Hypothalamus (tissue), 51 donors: ENCODE measurements around the gene SOBP.

Experiments used
- DNase-seq, 51 donors: peaks; one replicate each; lab custom pipeline; 2025; lab: John Stamatoyannopoulos, UW

SOBP gene

DNA sequence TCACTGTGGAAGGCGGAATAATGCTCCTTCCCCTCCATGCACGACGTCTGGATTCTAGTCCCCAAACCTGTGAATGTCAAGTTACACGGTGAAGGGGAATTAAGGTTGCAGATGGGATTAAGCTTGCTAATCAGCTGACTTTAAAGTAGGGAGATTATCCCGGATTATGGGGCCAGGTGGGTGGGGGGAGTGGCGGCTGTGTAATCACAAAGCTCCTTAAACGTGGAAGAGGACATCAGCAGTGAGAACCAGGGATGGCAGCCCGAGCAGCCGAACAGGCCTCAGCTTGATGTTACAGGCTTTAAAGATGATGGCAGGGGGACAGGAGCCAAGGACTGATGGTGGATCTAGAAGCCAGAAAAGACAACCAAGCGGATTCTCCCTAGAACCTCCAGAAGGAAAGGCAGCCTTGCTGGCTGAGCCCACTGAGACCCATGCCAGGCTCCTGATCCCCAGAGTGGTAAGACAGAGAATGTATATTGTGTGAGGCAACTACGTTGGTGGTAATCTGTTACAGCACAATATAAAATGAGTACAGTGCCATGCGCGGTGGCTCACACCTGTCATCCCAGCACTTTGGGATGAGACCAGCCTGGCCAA, 216.7 kb downstream of the SOBP start:
- no peak for DNase-seq

DNA sequence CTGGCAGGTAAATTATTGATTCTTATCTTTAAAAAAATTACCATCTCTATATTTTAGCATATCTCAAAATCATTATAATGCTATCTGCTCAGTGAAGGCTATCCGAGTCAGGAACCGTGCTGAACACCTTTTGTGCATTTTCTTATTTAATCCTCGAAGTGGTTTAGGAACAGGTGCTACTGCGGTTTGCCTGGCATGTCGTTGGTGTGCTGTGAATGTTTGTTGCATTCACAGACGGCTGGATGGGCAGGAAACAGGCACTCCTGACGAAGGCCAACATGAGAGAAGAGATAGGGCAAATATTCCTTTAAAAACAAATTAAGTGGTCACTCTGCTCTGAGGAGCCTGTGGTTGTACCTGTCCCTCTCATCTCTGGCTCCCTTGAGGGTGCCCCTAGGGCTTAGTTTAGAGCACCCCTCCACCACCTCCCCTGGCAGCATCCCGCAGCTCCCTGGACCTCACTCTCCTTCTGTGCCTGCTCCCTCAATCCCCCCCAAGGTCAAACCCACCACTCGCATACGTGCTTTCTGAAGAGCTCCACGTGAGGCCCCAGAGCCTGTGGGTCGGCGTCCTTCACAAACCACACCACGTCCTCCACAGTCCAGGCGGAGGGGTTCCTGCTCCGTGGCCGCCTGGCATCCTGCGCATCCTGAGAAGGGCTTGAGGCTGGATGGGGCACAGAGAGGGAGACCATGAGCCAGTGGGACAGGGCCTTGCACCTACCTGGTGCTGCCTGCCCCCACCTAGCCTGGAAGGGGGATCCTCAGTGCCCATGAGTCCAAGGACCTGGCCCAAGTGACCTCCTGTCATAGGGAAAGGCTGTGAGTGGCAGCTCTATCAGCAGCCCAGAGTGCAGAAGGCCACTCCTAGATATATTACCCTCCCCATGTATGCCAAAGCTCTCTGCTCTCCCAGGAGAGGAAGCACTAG, 217.7 kb downstream of the SOBP start:
- no peak for DNase-seq

DNA sequence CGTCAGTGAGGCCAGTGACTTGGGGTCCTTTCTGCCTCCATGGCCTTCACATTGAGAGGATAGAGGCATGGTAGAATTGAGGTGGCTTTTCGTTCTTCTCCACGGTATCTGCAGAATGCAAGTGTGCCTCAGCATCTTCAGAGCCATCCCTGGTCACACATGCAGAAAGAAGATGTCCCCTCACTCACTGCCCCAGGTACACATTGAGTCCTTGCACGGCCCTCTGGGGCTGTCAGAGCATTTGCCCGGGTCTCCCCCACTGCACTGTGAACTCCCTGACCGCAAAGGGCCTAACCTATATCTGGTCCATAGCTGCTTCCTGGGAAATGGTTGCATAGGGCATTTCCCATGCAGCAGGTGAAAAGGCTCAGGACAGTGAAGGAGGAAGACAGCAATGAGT, 218.5 kb downstream of the SOBP start:
- DNase-seq = no peak

- no peak for DNase-seq
These were observed 219.4 kb downstream of the SOBP start for GRCh38 chr6:107709341-107709740.
